Nephron progenitor cell (in vitro differentiated cells): ENCODE data around the gene MECP2.

ENCODE experiments used
- DNase-seq: peaks from one replicate; pipeline ENCODE4 v3.0.0; 2021
- H3K27ac Mint-ChIP-seq: 2 replicates; pipeline ENCODE4 v1.8.0; 2021; ENCODE audit warnings: mild to moderate bottlenecking, moderate library complexity, mixed read lengths
- H3K27me3 Mint-ChIP-seq: 2 replicates; pipeline ENCODE4 v1.8.0; 2021; ENCODE audit warnings: mild to moderate bottlenecking, low read depth, mixed read lengths; ENCODE audit not compliant: poor library complexity
- H3K36me3 Mint-ChIP-seq: 2 replicates; pipeline ENCODE4 v1.8.0; 2021; ENCODE audit warnings: low read depth, mixed read lengths
- H3K4me1 Mint-ChIP-seq: 2 replicates; pipeline ENCODE4 v1.8.0; 2021; ENCODE audit warnings: mixed read lengths
- H3K4me3 Mint-ChIP-seq: 2 replicates; pipeline ENCODE4 v1.8.0; 2021; ENCODE audit warnings: mild to moderate bottlenecking, moderate library complexity, mixed read lengths
- H3K9me3 Mint-ChIP-seq: 2 replicates; pipeline ENCODE4 v1.8.0; 2021; ENCODE audit warnings: mild to moderate bottlenecking, moderate library complexity, mixed read lengths
- CTCF ChIP-seq: fragments of 200-600 bp; sonication (generic); IDR thresholded peaks from 2 replicates; pipeline ENCODE4 v1.5.0; 2021; ENCODE audit warnings: antibody characterized with exemption

The MECP2 gene

GRCh38 chrX:154120567-154120966 lies 23.1 kb upstream of the MECP2 start:
- TF ChIP-seq CTCF = no peak
- Mint-ChIP-seq H3K36me3 (no peaks in the 10 kb centered on the region), H3K4me1 (peaks cover 23% of the 10 kb centered on the region), H3K27ac (no peak overlapping the region), H3K9me3 (peaks cover 66% of the 10 kb centered on the region), H3K4me3 (no peak overlapping the region), H3K27me3 (peaks cover 11% of the 10 kb centered on the region)
- DNase-seq = no peak

- no peak overlapping the region for H3K4me3 Mint-ChIP-seq
- H3K9me3 Mint-ChIP-seq = peaks cover 85% of the 10 kb centered on the region
- TF ChIP-seq CTCF = no peak
- no peak for DNase-seq
- no peaks in the 10 kb centered on the region for H3K36me3 Mint-ChIP-seq
- no peak overlapping the region for H3K27ac Mint-ChIP-seq
- peaks cover 16% of the 10 kb centered on the region for H3K27me3 Mint-ChIP-seq
- H3K4me1 Mint-ChIP-seq = peaks cover 33% of the 10 kb centered on the region
Measured at GRCh38 chrX:154117566-154117965, 20.0 kb upstream of the MECP2 start.

DNA sequence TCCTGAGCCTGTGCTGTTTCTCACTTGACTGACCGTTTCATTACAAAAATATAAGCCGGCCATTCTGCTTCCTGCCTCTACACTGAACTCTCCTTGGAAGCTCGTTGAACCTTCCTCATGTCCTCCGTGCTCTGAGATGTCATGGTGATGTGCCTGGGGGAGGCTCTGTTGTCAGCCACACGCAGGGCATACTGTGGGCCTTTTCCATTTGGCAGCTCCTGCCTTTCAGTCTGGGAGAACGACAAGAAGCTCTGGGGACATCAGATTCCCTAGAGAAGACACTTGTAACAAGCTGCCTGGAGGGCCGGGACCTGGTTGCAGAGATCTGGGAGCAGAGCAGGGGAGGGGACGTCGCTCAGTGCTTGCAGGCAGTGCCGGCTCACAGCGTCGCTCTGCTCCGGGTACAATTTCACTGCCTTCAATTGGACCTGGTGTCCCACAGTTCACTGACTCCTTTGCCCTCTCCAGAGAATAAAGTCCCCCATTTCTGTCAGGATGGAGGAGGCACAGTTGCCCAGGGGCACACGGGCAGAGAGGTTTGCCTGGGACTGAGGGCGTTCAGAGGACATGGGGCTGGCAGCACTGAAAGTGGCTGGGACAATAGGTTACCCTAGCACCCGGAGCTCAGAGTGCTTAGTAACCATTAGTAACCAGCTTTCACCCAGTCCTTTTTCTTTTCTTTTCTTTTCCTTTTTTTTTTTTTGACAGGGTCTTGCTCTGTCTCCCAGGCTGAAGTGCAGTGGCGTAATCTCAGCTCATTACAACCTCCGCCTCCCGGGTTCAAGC lies 19.1 kb upstream of the MECP2 start:
- H3K4me3 Mint-ChIP-seq = no peak overlapping the region
- no peak for DNase-seq
- H3K4me1 Mint-ChIP-seq = peaks cover 29% of the 10 kb centered on the region
- no peak for TF ChIP-seq CTCF
- H3K36me3 Mint-ChIP-seq = no peaks in the 10 kb centered on the region
- peaks cover 14% of the 10 kb centered on the region for H3K27me3 Mint-ChIP-seq
- H3K9me3 Mint-ChIP-seq = peaks cover 85% of the 10 kb centered on the region
- peak overlapping the region; percentile 78 for H3K27ac Mint-ChIP-seq

DNA sequence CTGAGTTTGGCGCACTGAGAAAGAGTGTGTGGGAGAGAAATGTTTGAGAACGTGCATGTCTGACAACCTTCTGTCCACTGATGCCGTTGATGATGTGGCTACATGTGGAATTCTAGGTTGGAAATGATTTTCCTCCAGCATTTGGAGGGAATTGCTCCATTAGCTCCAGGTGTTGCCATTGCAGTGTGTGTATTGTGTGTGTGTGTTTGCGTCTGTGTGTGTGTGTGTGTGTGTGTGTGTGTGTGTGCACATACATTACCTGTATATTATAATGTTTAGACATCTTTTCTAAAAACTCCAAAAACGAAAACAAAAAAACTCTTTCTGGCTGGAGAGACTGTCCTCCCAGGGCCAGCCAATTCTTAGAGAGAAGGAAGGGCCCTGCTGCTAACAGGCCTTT lies 18.2 kb upstream of the MECP2 start:
- Mint-ChIP-seq H3K27ac (peak overlapping the region; percentile 78), H3K9me3 (peaks cover 86% of the 10 kb centered on the region), H3K36me3 (no peaks in the 10 kb centered on the region), H3K4me1 (peaks cover 28% of the 10 kb centered on the region), H3K4me3 (no peak overlapping the region), H3K27me3 (peaks cover 13% of the 10 kb centered on the region)
- TF ChIP-seq CTCF = no peak
- no peak for DNase-seq

GRCh38 chrX:154115071-154115470 lies 17.6 kb upstream of the MECP2 start:
- Mint-ChIP-seq H3K36me3 (no peaks in the 10 kb centered on the region), H3K27me3 (peaks cover 11% of the 10 kb centered on the region), H3K9me3 (peaks cover 80% of the 10 kb centered on the region), H3K4me1 (peaks cover 22% of the 10 kb centered on the region), H3K4me3 (no peak overlapping the region), H3K27ac (no peak overlapping the region)
- no peak for DNase-seq
- no peak for TF ChIP-seq CTCF

DNA sequence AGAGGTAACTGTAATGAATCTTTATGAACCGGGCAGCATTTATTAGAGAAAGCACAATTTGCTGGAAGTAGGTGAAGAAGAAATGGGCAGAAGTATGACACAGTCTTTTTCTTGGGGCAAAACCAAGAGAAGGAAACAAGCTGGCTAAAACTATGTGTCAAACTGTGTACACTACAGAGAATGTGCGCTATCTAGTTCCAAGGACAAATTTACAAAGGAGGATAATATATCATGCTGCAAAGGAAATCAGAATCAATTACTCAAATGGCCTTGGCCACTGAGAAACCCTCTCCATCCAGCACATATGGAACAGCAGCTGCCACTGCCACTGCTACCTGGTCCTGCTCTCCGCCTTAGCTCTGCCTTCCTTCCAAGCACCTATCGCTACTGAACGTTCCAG lies 17.1 kb upstream of the MECP2 start:
- no peak for TF ChIP-seq CTCF
- Mint-ChIP-seq H3K9me3 (peaks cover 80% of the 10 kb centered on the region), H3K4me1 (peaks cover 22% of the 10 kb centered on the region), H3K4me3 (no peak overlapping the region), H3K27ac (no peak overlapping the region), H3K27me3 (peaks cover 11% of the 10 kb centered on the region), H3K36me3 (no peaks in the 10 kb centered on the region)
- no peak for DNase-seq
